Kidney (tissue), 14 donors: ENCODE results near the gene JAKMIP3. TPM values are rescaled to one million over a fixed set of nuclear protein-coding genes. Genes with fewer than 3 reads are reported as not detected.

Source experiments
- DNase-seq, 5 donors: peaks; one replicate each; pipeline ENCODE4 v3.0.0-alpha.2; 2013 to 2020
- FAIRE-seq: peaks from 2 replicates; lab custom pipeline; 2012; peaks lifted over from hg19 to GRCh38; lab: Jason Lieb, UNC
- H3K27ac ChIP-seq, 2 donors: one replicate each; pipeline ENCODE4 v1.7.0; 2013; ENCODE audit warnings: low read depth in 2 of 2, low read length in 2 of 2, inconsistent platforms in 1 of 2
- H3K27me3 ChIP-seq: one replicate; pipeline ENCODE4 v1.7.1; 2013; ENCODE audit warnings: low read length, inconsistent platforms; ENCODE audit not compliant: control insufficient read depth, insufficient read depth
- H3K36me3 ChIP-seq, 3 donors: one replicate each; pipeline versions ENCODE4 v1.7.0 to v1.7.1; 2013; ENCODE audit warnings: low read length in 3 of 3, control low read depth in 1 of 3, inconsistent platforms in 1 of 3; ENCODE audit not compliant: insufficient read depth in 3 of 3, control insufficient read depth in 2 of 3
- H3K4me1 ChIP-seq, 3 donors: one replicate each; pipeline versions ENCODE4 v1.7.0 to v1.7.1; 2013; ENCODE audit warnings: low read length in 3 of 3, inconsistent platforms in 1 of 3, low read depth in 1 of 3; ENCODE audit not compliant: control insufficient read depth in 2 of 3, insufficient read depth in 2 of 3
- H3K4me3 ChIP-seq, 3 donors: one replicate each; pipeline versions ENCODE4 v1.7.0 to v1.8.1; 2013; ENCODE audit warnings: low read length in 3 of 3, control low read depth in 1 of 3, inconsistent platforms in 1 of 3
- H3K9ac ChIP-seq, 3 donors: one replicate each; pipeline versions ENCODE4 v1.7.0 to v1.7.1; 2013; ENCODE audit warnings: low read length in 3 of 3, control low read depth in 1 of 3, inconsistent platforms in 1 of 3
- H3K9me3 ChIP-seq, 3 donors: one replicate each; pipeline versions ENCODE4 v1.7.0 to v1.7.1; 2013; ENCODE audit warnings: low read length in 3 of 3, control low read depth in 1 of 3, inconsistent platforms in 1 of 3; ENCODE audit not compliant: control insufficient read depth in 2 of 3, insufficient read depth in 1 of 3
- intact Hi-C: fragments of 100-400 bp; cut with DNase I; formaldehyde crosslinking; loops from one replicate; pipeline ENCODE4 v1.11.1; 2022
- polyA plus RNA-seq: library from polyadenylated mRNA; stranded (reverse); fragments of 350-450 nt; fragmentation: Illumina TruSeq; extraction: RNeasy Lipid Tissue Mini Kit (QIAGEN cat#74804); gene quantifications from one replicate; pipeline ENCODE4 v1.2.3, GENCODE V29; 2014; ENCODE audit warnings: low read depth, low replicate concordance; ENCODE audit not compliant: insufficient read depth
- total RNA-seq: library from RNA; stranded (reverse); fragmentation: NEBNext Ultra II Directional; extraction: Animal tissue kit (Norgen Biotek cat#: 25700); gene quantifications from one replicate; pipeline ENCODE4 v1.2.1, GENCODE V29; 2021
- TF ChIP-seq, protein P1 (sequence below): IDR thresholded peaks from 3 replicates; pipeline ENCODE4 v1.5.1; 2012; ENCODE audit warnings: mild to moderate bottlenecking, moderate library complexity, borderline replicate concordance; ENCODE audit not compliant: insufficient read depth; ENCODE audit errors: extremely low read depth
- donor health status: control.
- donor health status: control.
- donor health status: control.
- donor health status: control.
- donor health status: control.
- donor health status: DM: yes; HTN: yes; CAD: no.
- donor health status: Normal renal cell carcinoma (clear cell type).

Gene JAKMIP3
- total and polyA plus RNA-seq, 2 donors from 2014 or later: 0.13 to 0.16 TPM

DNA sequence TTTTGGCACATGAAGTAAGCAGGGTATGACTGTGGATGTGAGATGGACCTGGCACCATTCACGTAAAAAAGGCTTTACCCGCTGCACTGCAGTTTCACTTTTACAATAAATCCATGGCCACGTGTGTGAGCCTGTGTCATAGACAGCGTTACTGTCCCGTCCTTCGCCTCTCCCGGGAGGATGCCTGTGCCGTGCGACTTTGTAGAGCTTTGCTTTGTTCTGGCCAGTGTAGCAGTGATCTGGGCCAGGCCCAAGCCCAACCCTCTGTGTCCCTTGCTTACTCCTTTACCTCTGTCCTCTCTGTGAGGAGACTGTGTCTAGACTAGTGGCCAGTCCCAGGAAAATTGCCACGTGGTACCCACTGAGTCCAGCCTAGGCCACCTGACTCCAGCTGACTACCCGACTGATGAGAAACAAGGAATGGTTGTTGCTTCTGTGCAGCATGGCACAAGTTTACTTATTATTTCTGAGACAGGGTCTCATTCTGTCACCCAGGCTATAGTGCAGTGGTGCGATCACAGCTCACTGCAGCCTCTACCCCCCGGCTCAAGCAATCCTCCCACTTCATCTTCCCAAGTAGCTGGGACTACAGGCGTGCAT lies 48.1 kb downstream of the JAKMIP3 start:
- no peak overlapping the region for H3K4me3 ChIP-seq
- DNase-seq (peak in 1 of 5 donors; percentile 13), FAIRE-seq (no peak)
- no peaks in the 10 kb centered on the region for H3K36me3 ChIP-seq
- no peak overlapping the region for H3K27ac ChIP-seq
- intact Hi-C loops: no loop called here
- TF ChIP-seq, protein P1, sequence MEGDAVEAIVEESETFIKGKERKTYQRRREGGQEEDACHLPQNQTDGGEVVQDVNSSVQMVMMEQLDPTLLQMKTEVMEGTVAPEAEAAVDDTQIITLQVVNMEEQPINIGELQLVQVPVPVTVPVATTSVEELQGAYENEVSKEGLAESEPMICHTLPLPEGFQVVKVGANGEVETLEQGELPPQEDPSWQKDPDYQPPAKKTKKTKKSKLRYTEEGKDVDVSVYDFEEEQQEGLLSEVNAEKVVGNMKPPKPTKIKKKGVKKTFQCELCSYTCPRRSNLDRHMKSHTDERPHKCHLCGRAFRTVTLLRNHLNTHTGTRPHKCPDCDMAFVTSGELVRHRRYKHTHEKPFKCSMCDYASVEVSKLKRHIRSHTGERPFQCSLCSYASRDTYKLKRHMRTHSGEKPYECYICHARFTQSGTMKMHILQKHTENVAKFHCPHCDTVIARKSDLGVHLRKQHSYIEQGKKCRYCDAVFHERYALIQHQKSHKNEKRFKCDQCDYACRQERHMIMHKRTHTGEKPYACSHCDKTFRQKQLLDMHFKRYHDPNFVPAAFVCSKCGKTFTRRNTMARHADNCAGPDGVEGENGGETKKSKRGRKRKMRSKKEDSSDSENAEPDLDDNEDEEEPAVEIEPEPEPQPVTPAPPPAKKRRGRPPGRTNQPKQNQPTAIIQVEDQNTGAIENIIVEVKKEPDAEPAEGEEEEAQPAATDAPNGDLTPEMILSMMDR: no peak
- H3K4me1 ChIP-seq: no peaks in the 10 kb centered on the region
- no peaks in the 10 kb centered on the region for H3K9me3 ChIP-seq
- no peak overlapping the region for H3K9ac ChIP-seq
- H3K27me3 ChIP-seq: no peaks in the 10 kb centered on the region

DNA sequence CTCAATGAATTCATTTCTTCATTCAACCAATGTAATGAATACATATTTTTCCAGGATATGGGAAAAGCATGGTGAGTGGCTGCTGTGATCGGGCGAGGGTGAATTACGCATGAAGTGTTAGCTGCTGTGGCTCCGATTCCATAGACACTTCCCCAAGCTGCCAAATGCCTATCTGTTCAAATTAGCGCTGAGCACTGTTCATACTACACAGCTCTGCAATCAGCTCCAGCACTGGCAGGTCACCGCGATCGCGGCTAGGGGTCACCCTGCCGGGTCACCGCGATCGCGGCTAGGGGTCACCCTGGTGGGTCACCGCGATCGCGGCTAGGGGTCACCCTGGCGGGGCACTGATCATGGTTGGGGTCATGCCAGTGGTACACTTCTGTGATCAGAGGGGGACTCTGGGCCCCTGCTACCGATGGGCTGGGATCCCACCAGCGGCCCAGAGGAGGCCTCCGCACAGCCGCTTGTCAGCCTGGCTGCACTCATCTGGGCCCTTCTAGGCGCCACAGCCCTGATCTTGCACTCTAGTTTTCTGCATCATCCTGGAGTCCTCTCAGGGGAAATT lies 49.3 kb downstream of the JAKMIP3 start:
- Histone ChIP-seq H3K4me1 (no peaks in the 10 kb centered on the region), H3K36me3 (no peaks in the 10 kb centered on the region), H3K9ac (no peak overlapping the region), H3K4me3 (no peak overlapping the region), H3K27me3 (no peaks in the 10 kb centered on the region), H3K9me3 (no peaks in the 10 kb centered on the region), H3K27ac (no peak overlapping the region)
- DNase-seq (peak in 1 of 5 donors; percentile 53), FAIRE-seq (no peak)
- intact Hi-C loops: no loop called here
- TF ChIP-seq, protein P1: no peak

Other genes starting within 250 kb of the JAKMIP3 start
- 28.3 TPM for gene PPP2R2D, start 164.9 kb upstream of the JAKMIP3 start, total RNA-seq
- 34.8 TPM for gene PPP2R2D, start 164.9 kb upstream of the JAKMIP3 start, polyA plus RNA-seq
- 49.6 TPM for gene BNIP3, start 84.0 kb upstream of the JAKMIP3 start, total RNA-seq
- gene BNIP3, start 84.0 kb upstream of the JAKMIP3 start, polyA plus RNA-seq: 75.4 TPM
- gene DPYSL4, start 121.0 kb downstream of the JAKMIP3 start, total RNA-seq: 0.60 TPM
- not detected for gene DPYSL4, start 121.0 kb downstream of the JAKMIP3 start, polyA plus RNA-seq
- gene STK32C, start 242.0 kb downstream of the JAKMIP3 start, total RNA-seq: 14.4 TPM
- gene STK32C, start 242.0 kb downstream of the JAKMIP3 start, polyA plus RNA-seq: 11.6 TPM